HCT116 (cell line): ENCODE results near the gene ASPG. TPM values are rescaled to one million over a fixed set of nuclear protein-coding genes. Genes with fewer than 3 reads are reported as not detected.

Experiments
- ATAC-seq: fragments of 200-7000 bp; cut with Tn5 transposase; 2 replicates; pipeline ENCODE4 v1.9.1; 2020; ENCODE audit warnings: mild to moderate bottlenecking, moderate library complexity
- BruUV-seq: library from RNA; stranded (reverse); fragments of 400-500 nt; replicated peaks from 2 replicates; lab custom pipeline; 2021; lab: Mats Ljungman, UMichigan
- CTCF ChIA-PET: fragments of 300-600 bp; sonication (Branson Sonifier 250); formaldehyde crosslinking; loops from one replicate; lab custom pipeline; 2021; ENCODE audit warnings: antibody characterized with exemption; lab: Charles Lee
- POLR2A ChIA-PET: fragments of 300-600, 350-600 bp; sonication (Branson Sonifier 250); formaldehyde crosslinking; loops from one replicate; lab custom pipeline; 2021; ENCODE audit warnings: antibody characterized with exemption; lab: Charles Lee
- RAD21 ChIA-PET, 2 experiments: fragments of 300-600 bp; sonication (Branson Sonifier 250); formaldehyde crosslinking; loops; one replicate each; lab custom pipeline; 2023; ENCODE audit warnings: low total read pairs in 2 of 2; ENCODE audit not compliant: uncharacterized antibody in 2 of 2, unreplicated experiment in 2 of 2, low non-redundant PET in 1 of 2; lab: Charles Lee
- DNase-seq: peaks from one replicate; pipeline ENCODE4 v3.0.0-alpha.2; 2010; ENCODE audit warnings: low read depth, low spot score
- H2AFZ ChIP-seq: fragments of 200-600 bp; shearing (Covaris generic), sonication (generic); 2 replicates; pipeline ENCODE4 v1.6.1; 2017; ENCODE audit warnings: low read depth, mixed run types, mixed read lengths, antibody characterized with exemption, low read length; ENCODE audit not compliant: poor library complexity, severe bottlenecking
- H3K27ac ChIP-seq: 2 replicates; pipeline ENCODE4 v1.5.1; 2012; ENCODE audit warnings: low read depth, low read length
- H3K27me3 ChIP-seq: fragments of 200-600 bp; sonication (generic); 2 replicates; pipeline ENCODE4 v1.6.1; 2016; ENCODE audit warnings: mixed run types, low read length, mixed read lengths; ENCODE audit not compliant: insufficient read depth
- H3K36me3 ChIP-seq, 2 experiments: fragments of 200-500 bp in 1 of 2; fragments of 200-600 bp in 1 of 2; sonication (Bioruptor generic) in 1 of 2; sonication (generic) in 1 of 2; 2 replicates each; pipeline versions ENCODE4 v1.5.1 to v1.6.1; 2014 to 2016; ENCODE audit warnings: low read length in 2 of 2, inconsistent platforms in 1 of 2, mixed read lengths in 1 of 2, mixed run types in 1 of 2; ENCODE audit not compliant: insufficient read depth in 2 of 2, control insufficient read depth in 1 of 2
- H3K4me1 ChIP-seq, 2 experiments: fragments of 200-600 bp in 1 of 2; sonication (generic) in 1 of 2; 2 replicates each; pipeline versions ENCODE4 v1.5.1 to v1.6.1; 2012 to 2017; ENCODE audit warnings: low read length in 2 of 2, inconsistent platforms in 1 of 2, mild to moderate bottlenecking in 1 of 2, mixed read lengths in 1 of 2, mixed run types in 1 of 2, moderate library complexity in 1 of 2; ENCODE audit not compliant: insufficient read depth in 2 of 2, control insufficient read depth in 1 of 2
- H3K4me2 ChIP-seq: fragments of 200-600 bp; sonication (generic); 2 replicates; pipeline ENCODE4 v1.6.1; 2017; ENCODE audit warnings: mixed run types, low read length, mixed read lengths
- H3K4me3 ChIP-seq, 2 experiments: fragments of 200-600 bp in 1 of 2; sonication (generic) in 1 of 2; replicated peaks in 1 of 2; 2 replicates each; pipeline ENCODE4 v1.5.1; 2011 to 2016; ENCODE audit warnings: low read length in 2 of 2, control low read depth in 1 of 2, low read depth in 1 of 2, mild to moderate bottlenecking in 1 of 2, mixed read lengths in 1 of 2, mixed run types in 1 of 2
- H3K79me2 ChIP-seq: fragments of 200-600 bp; sonication (generic); 2 replicates; pipeline ENCODE4 v1.6.1; 2017; ENCODE audit warnings: mild to moderate bottlenecking, mixed run types, low read length, moderate library complexity, mixed read lengths; ENCODE audit not compliant: insufficient read depth
- H3K9ac ChIP-seq: fragments of 200-600 bp; sonication (generic); 2 replicates; pipeline ENCODE4 v1.6.1; 2016; ENCODE audit warnings: low read length, mixed read lengths
- H3K9me2 ChIP-seq: fragments of 200-600 bp; sonication (generic), shearing (Covaris generic); 2 replicates; pipeline ENCODE4 v1.6.1; 2017; ENCODE audit warnings: mixed run types, mild to moderate bottlenecking, moderate library complexity; ENCODE audit not compliant: insufficient read depth
- H3K9me3 ChIP-seq, 2 experiments: fragments of 200-500 bp in 1 of 2; fragments of 200-600 bp in 1 of 2; sonication (Bioruptor generic) in 1 of 2; sonication (generic) in 1 of 2; 2 replicates each; pipeline ENCODE4 v1.6.1; 2014 to 2017; ENCODE audit warnings: low read length in 2 of 2, mixed read lengths in 2 of 2, inconsistent platforms in 1 of 2, low read depth in 1 of 2, mild to moderate bottlenecking in 1 of 2, mixed run types in 1 of 2, moderate library complexity in 1 of 2; ENCODE audit not compliant: control insufficient read depth in 1 of 2, insufficient read depth in 1 of 2
- H4K20me1 ChIP-seq: fragments of 200-600 bp; sonication (generic), shearing (Covaris generic); 2 replicates; pipeline ENCODE4 v1.6.1; 2017; ENCODE audit warnings: mixed run types, mild to moderate bottlenecking, moderate library complexity; ENCODE audit not compliant: insufficient read depth
- CBX3 ChIP-seq: IDR thresholded peaks from 2 replicates; pipeline ENCODE4 v1.6.1; 2012; ENCODE audit warnings: low read depth
- CEBPB ChIP-seq: IDR thresholded peaks from 2 replicates; pipeline ENCODE4 v1.6.1; 2012; ENCODE audit warnings: low read depth
- CTCF ChIP-seq, 3 experiments: fragments of 200-600 bp in 1 of 3; sonication (generic) in 1 of 3; IDR thresholded peaks in 2 of 3; conservative IDR thresholded peaks in 1 of 3; 2 replicates each; pipeline ENCODE4 v1.5.1; 2012 to 2017; ENCODE audit warnings: low read depth in 2 of 3, low read length in 2 of 3, antibody characterized with exemption in 1 of 3, borderline replicate concordance in 1 of 3, control low read depth in 1 of 3, mild to moderate bottlenecking in 1 of 3, mixed read lengths in 1 of 3, mixed run types in 1 of 3, moderate library complexity in 1 of 3; ENCODE audit not compliant: insufficient read depth in 1 of 3
- EGR1 ChIP-seq: IDR thresholded peaks from 2 replicates; pipeline ENCODE4 v1.6.1; 2012; ENCODE audit warnings: low read depth
- ELF1 ChIP-seq: IDR thresholded peaks from 2 replicates; pipeline ENCODE4 v1.6.1; 2012; ENCODE audit warnings: low read depth, borderline replicate concordance
- EZH2phosphoT487 ChIP-seq: fragments of 200-600 bp; IDR thresholded peaks from 2 replicates; pipeline ENCODE4 v1.6.1; 2018; ENCODE audit warnings: antibody characterized with exemption, borderline replicate concordance
- FOSL1 ChIP-seq: IDR thresholded peaks from 2 replicates; pipeline ENCODE4 v1.6.1; 2012; ENCODE audit warnings: low read depth
- JUND ChIP-seq: IDR thresholded peaks from 2 replicates; pipeline ENCODE4 v1.6.1; 2012
- MAX ChIP-seq: IDR thresholded peaks from 2 replicates; pipeline ENCODE4 v1.6.1; 2012
- POLR2A ChIP-seq: IDR thresholded peaks from 2 replicates; pipeline ENCODE4 v1.7.0; 2011; ENCODE audit warnings: borderline replicate concordance; ENCODE audit not compliant: insufficient read depth, insufficient read length; ENCODE audit errors: extremely low read depth
- POLR2AphosphoS5 ChIP-seq: IDR thresholded peaks from 2 replicates; pipeline ENCODE4 v1.6.1; 2011; ENCODE audit warnings: mild to moderate bottlenecking, low read depth, low read length, moderate library complexity
- RAD21 ChIP-seq: IDR thresholded peaks from 2 replicates; pipeline ENCODE4 v1.6.1; 2012; ENCODE audit warnings: low read depth, mild to moderate bottlenecking
- REST ChIP-seq: IDR thresholded peaks from 2 replicates; pipeline ENCODE4 v1.6.1; 2012; ENCODE audit warnings: low read depth
- SP1 ChIP-seq: IDR thresholded peaks from 2 replicates; pipeline ENCODE4 v1.6.1; 2012; ENCODE audit warnings: low read depth
- TCF7L2 ChIP-seq: IDR thresholded peaks from 2 replicates; pipeline ENCODE4 v1.7.0; 2011; ENCODE audit warnings: borderline replicate concordance, inconsistent platforms; ENCODE audit not compliant: insufficient read depth, insufficient read length; ENCODE audit errors: extremely low read depth
- YY1 ChIP-seq: IDR thresholded peaks from 2 replicates; pipeline ENCODE4 v1.6.1; 2011; ENCODE audit warnings: low read length, low read depth, moderate library complexity, mild to moderate bottlenecking; ENCODE audit not compliant: insufficient replicate concordance; ENCODE audit errors: extremely low read depth
- ZBTB33 ChIP-seq: IDR thresholded peaks from 2 replicates; pipeline ENCODE4 v1.6.1; 2011; ENCODE audit warnings: mild to moderate bottlenecking, low read length, moderate library complexity; ENCODE audit not compliant: insufficient replicate concordance; ENCODE audit errors: extremely low read depth
- ZFX ChIP-seq: fragments of 450-650 bp; IDR thresholded peaks from 2 replicates; pipeline ENCODE4 v1.6.1; 2017
- intact Hi-C: fragments of 100-400 bp; cut with micrococcal nuclease; formaldehyde crosslinking; loops from 2 replicates; pipeline ENCODE4 v1.10.0; 2022
- total RNA-seq: library from RNA; stranded (reverse); gene quantifications from one replicate; pipeline ENCODE4 v1.2.1, GENCODE V29; 2021; ENCODE audit not compliant: unreplicated experiment

The ASPG gene
- total RNA-seq, 1 experiment from 2014 or later, result not detected

- DNase-seq, result no peak
- H3K27ac ChIP-seq, result no peak overlapping the region
- TF ChIP-seq EZH2phosphoT487, result no peak
- no peak for TF ChIP-seq YY1
- TF ChIP-seq ELF1, result no peak
- no peak for TF ChIP-seq TCF7L2
- no peak for TF ChIP-seq ZBTB33
- no peak for TF ChIP-seq JUND
- no peak for TF ChIP-seq ZFX
- no peak for TF ChIP-seq MAX
- TF ChIP-seq FOSL1, result no peak
- no peak for TF ChIP-seq RAD21
- TF ChIP-seq REST, result no peak
- TF ChIP-seq CEBPB, result no peak
- TF ChIP-seq POLR2A, result no peak
- no peak for TF ChIP-seq EGR1
- TF ChIP-seq CTCF (IDR thresholded peaks at IDR 0.05 in 2 of 3, conservative IDR thresholded peaks at IDR 0.05 in 1 of 3; ENCODE audit: borderline replicate concordance in 1 of 3, insufficient read depth in 1 of 3, low read depth in 2 of 3, low read length in 2 of 3), result no peak
- TF ChIP-seq CBX3, result no peak
- no peak for TF ChIP-seq POLR2AphosphoS5
- TF ChIP-seq SP1, result no peak
- TF ChIP-seq, all 23 proteins: peak for 0
- Histone ChIP-seq H3K9me2 (no peaks in the 10 kb centered on the region), H2AFZ (no peak overlapping the region), H3K4me3 (no peak overlapping the region), H4K20me1 (no peaks in the 10 kb centered on the region), H3K79me2 (no peaks in the 10 kb centered on the region), H3K4me1 (no peaks in the 10 kb centered on the region), H3K9me3 (peaks cover 6 to 11% of the 10 kb centered on the region in 2 experiments; a peak in 2 of 4 replicates), H3K36me3 (no peaks in the 10 kb centered on the region), H3K9ac (no peak overlapping the region), H3K27me3 (no peaks in the 10 kb centered on the region), H3K4me2 (no peak overlapping the region)
- ChIA-PET RAD21 (no interaction called here), CTCF (interaction anchor here (0.6 to 1.5 kb wide), 2 partner anchors 28 to 60 kb away, joined by 3 to 4 read pairs; no protein-coding TSS in a partner anchor), POLR2A (no interaction called here)
- intact Hi-C loops, result no loop called here
- ATAC-seq, result no peak
- no TSS peak for BruUV-seq
Observed at GRCh38 chr14:104069541-104069940, 16.0 kb upstream of the ASPG start.
